K562 (cell line): ENCODE results near the gene ANXA3. TPM values are rescaled to one million over a fixed set of nuclear protein-coding genes. Genes with fewer than 3 reads are reported as not detected.

Experiments used
- ARID3B ChIP-seq: fragments of 250-450 bp; sonication (Bioruptor Pico); IDR thresholded peaks from 2 replicates; pipeline ENCODE4 v1.4.0; 2020; ENCODE audit warnings: borderline replicate concordance
- CBX3 ChIP-seq, 2 experiments: IDR thresholded peaks; 1 replicate in 1 of 2; 2 replicates in 1 of 2; pipeline ENCODE4 v1.6.1; 2012; ENCODE audit warnings: inconsistent platforms in 2 of 2, low read length in 2 of 2, borderline replicate concordance in 1 of 2, control low read depth in 1 of 2
- DACH1 ChIP-seq: fragments of 450-650 bp; IDR thresholded peaks from 2 replicates; pipeline ENCODE4 v1.6.1; 2018; ENCODE audit not compliant: partially characterized antibody
- MXD1 ChIP-seq: fragments of 250-450 bp; sonication (Bioruptor Pico); IDR thresholded peaks from 2 replicates; pipeline ENCODE4 v1.8.0; 2021; ENCODE audit warnings: borderline replicate concordance, mild to moderate bottlenecking, moderate library complexity; ENCODE audit not compliant: poor library complexity, severe bottlenecking
- MYBL2 ChIP-seq, 2 experiments: fragments of 450-650 bp in 1 of 2; sonication (generic) in 1 of 2; formaldehyde crosslinking in 1 of 2; IDR thresholded peaks; 2 replicates each; pipeline versions ENCODE4 v1.6.1 to v1.8.1; 2017 to 2022; ENCODE audit warnings: borderline replicate concordance in 1 of 2, inconsistent platforms in 1 of 2, low read depth in 1 of 2, mild to moderate bottlenecking in 1 of 2, missing genetic modification reagents in 1 of 2, moderate library complexity in 1 of 2
- NFXL1 ChIP-seq: fragments of 450-650 bp; formaldehyde crosslinking; IDR thresholded peaks from 2 replicates; pipeline ENCODE4 v1.4.0; 2021; ENCODE audit warnings: mild to moderate bottlenecking
- SPI1 ChIP-seq: IDR thresholded peaks from 2 replicates; pipeline ENCODE4 v1.6.1; 2011; ENCODE audit warnings: low read depth, low read length, control low read depth, borderline replicate concordance
- STAT6 ChIP-seq: sonication (generic); formaldehyde crosslinking; IDR thresholded peaks from 2 replicates; pipeline ENCODE4 v1.8.1; 2023; ENCODE audit warnings: mild to moderate bottlenecking, missing genetic modification reagents
- TCFL5 ChIP-seq: fragments of 250-450 bp; sonication (Bioruptor Pico); conservative IDR thresholded peaks from 2 replicates; pipeline ENCODE4 v1.6.1; 2021; ENCODE audit warnings: mild to moderate bottlenecking, moderate library complexity, matching md5 sums
- THAP7 ChIP-seq: fragments of 250-450 bp; sonication (Bioruptor Pico); IDR thresholded peaks from 2 replicates; pipeline ENCODE4 v1.5.0; 2021
- ZKSCAN1 ChIP-seq: fragments of 150-350 bp; IDR thresholded peaks from 2 replicates; pipeline ENCODE4 v1.6.1; 2016; ENCODE audit warnings: low read depth, low read length
- ZKSCAN3 ChIP-seq: fragments of 250-450 bp; sonication (Bioruptor Pico); IDR thresholded peaks from 2 replicates; pipeline ENCODE4 v1.4.0; 2020
- polyA plus RNA-seq, 8 experiments: library from polyadenylated mRNA; depleted of rRNA in 4 of 8; stranded (reverse) in 5 of 8; unstranded in 3 of 8; fragments of >200 nt; fragmentation: Nextera tagmentation in 2 of 8; fragmentation: Illumina TruSeq in 1 of 8; extraction: Ambion mirVana in 2 of 8; extraction: Trizol in 1 of 8; gene quantifications; 2 replicates each; pipeline versions ENCODE4 v1.2.1 to v1.2.3, GENCODE V29; 2011 to 2014; ENCODE audit warnings: inconsistent platforms in 1 of 8, missing spikeins in 1 of 8
- total RNA-seq, 7 experiments: library from RNA; depleted of rRNA in 6 of 7; stranded (reverse); fragments of >200 nt in 6 of 7; fragmentation: Illumina TruSeq in 2 of 7; extraction: Trizol in 2 of 7; gene quantifications; 2 replicates each; pipeline versions ENCODE4 v1.2.1 to v1.2.3, GENCODE V29; 2011 to 2021; ENCODE audit warnings: low replicate concordance in 1 of 7
- TF ChIP-seq, protein P1 (sequence below): fragments of 450-650 bp; IDR thresholded peaks from 2 replicates; pipeline ENCODE4 v1.7.0; 2016; ENCODE audit warnings: borderline replicate concordance
- TF ChIP-seq, protein P2 (sequence below), 3 experiments: IDR thresholded peaks in 2 of 3; conservative IDR thresholded peaks in 1 of 3; 2 replicates each; pipeline ENCODE4 v1.5.1; 2011 to 2012; ENCODE audit warnings: low read length in 3 of 3, mild to moderate bottlenecking in 3 of 3, control low read depth in 2 of 3, improper control_type of control experiment in 1 of 3, inconsistent platforms in 1 of 3, low read depth in 1 of 3, mixed read lengths in 1 of 3, moderate library complexity in 1 of 3; ENCODE audit not compliant: insufficient read depth in 2 of 3

ANXA3 gene
- total and polyA plus RNA-seq, 9 of the 15 experiments (the other 6 are each of a cell fraction or from before 2014, with no cell fraction given) = 6.3 to 15.5 (median 9.8) TPM

- TF ChIP-seq STAT6 (no peak), NFXL1 (no peak), ZKSCAN3 (no peak), MXD1 (no peak), SPI1 (no peak), ZKSCAN1 (no peak), TCFL5 (CRISPR knock-in tag) (no peak), DACH1 (no peak), CBX3 (IDR thresholded peaks at IDR 0.05; ENCODE audit: borderline replicate concordance in 1 of 2, low read length in 2 of 2) (no peak), MYBL2 (IDR thresholded peaks at IDR 0.05; ENCODE audit: low read depth) (no peak), MYBL2 (CRISPR knock-in tag; IDR thresholded peaks at IDR 0.05; ENCODE audit: borderline replicate concordance) (no peak), THAP7 (no peak), ARID3B (CRISPR knock-in tag) (no peak)
- TF ChIP-seq, protein P1, sequence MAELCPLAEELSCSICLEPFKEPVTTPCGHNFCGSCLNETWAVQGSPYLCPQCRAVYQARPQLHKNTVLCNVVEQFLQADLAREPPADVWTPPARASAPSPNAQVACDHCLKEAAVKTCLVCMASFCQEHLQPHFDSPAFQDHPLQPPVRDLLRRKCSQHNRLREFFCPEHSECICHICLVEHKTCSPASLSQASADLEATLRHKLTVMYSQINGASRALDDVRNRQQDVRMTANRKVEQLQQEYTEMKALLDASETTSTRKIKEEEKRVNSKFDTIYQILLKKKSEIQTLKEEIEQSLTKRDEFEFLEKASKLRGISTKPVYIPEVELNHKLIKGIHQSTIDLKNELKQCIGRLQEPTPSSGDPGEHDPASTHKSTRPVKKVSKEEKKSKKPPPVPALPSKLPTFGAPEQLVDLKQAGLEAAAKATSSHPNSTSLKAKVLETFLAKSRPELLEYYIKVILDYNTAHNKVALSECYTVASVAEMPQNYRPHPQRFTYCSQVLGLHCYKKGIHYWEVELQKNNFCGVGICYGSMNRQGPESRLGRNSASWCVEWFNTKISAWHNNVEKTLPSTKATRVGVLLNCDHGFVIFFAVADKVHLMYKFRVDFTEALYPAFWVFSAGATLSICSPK = no peak
- TF ChIP-seq, protein P2, sequence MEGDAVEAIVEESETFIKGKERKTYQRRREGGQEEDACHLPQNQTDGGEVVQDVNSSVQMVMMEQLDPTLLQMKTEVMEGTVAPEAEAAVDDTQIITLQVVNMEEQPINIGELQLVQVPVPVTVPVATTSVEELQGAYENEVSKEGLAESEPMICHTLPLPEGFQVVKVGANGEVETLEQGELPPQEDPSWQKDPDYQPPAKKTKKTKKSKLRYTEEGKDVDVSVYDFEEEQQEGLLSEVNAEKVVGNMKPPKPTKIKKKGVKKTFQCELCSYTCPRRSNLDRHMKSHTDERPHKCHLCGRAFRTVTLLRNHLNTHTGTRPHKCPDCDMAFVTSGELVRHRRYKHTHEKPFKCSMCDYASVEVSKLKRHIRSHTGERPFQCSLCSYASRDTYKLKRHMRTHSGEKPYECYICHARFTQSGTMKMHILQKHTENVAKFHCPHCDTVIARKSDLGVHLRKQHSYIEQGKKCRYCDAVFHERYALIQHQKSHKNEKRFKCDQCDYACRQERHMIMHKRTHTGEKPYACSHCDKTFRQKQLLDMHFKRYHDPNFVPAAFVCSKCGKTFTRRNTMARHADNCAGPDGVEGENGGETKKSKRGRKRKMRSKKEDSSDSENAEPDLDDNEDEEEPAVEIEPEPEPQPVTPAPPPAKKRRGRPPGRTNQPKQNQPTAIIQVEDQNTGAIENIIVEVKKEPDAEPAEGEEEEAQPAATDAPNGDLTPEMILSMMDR (IDR thresholded peaks at IDR 0.05 in 2 of 3, conservative IDR thresholded peaks at IDR 0.05 in 1 of 3; ENCODE audit: insufficient read depth in 2 of 3, low read depth in 1 of 3, low read length in 3 of 3) = no peak
Measured at GRCh38 chr4:78650106-78651024, 98.8 kb downstream of the ANXA3 start (continued).
